Hippocampal formation (tissue), 2 donors: ENCODE data around the gene FBXO46.
"Not testable (repeated sequence)": the region's sequence is repeated elsewhere in the genome, so short reads cannot be mapped to it uniquely, and the experiment has no call there.

Experiments used
- DNase-seq, 2 donors: peaks; one replicate each; lab custom pipeline; 2025; lab: John Stamatoyannopoulos, UW

Gene FBXO46

DNA sequence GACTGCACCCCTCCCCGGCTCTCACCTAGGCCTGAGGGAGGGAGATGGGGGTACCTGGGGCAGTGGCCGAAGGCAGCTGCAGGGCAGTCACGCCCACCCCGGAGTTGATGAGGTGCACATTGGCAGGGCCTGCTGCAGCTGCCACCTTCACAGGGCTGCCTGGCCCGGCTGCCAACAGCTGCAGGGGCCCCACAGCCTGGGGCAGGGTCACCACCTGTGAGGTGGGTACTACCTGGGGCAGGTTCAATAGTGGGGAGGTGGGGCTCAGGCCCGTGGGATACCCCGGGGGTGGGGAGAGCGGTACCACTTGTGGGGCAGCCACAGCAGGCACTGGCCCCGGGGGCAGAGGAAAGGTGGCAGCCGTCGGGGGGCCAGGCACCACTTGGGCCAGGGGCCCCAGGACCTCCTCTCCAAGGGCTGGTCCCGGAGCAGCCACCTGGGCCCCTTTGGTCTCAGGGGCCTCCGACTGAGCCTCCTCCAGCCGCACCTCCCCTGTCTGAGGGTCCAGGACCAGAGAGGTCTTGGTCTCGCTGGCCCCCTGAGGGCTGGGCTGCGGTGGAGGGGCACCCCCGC lies 35.7 kb upstream of the FBXO46 start:
- DNase-seq: no peak

DNA sequence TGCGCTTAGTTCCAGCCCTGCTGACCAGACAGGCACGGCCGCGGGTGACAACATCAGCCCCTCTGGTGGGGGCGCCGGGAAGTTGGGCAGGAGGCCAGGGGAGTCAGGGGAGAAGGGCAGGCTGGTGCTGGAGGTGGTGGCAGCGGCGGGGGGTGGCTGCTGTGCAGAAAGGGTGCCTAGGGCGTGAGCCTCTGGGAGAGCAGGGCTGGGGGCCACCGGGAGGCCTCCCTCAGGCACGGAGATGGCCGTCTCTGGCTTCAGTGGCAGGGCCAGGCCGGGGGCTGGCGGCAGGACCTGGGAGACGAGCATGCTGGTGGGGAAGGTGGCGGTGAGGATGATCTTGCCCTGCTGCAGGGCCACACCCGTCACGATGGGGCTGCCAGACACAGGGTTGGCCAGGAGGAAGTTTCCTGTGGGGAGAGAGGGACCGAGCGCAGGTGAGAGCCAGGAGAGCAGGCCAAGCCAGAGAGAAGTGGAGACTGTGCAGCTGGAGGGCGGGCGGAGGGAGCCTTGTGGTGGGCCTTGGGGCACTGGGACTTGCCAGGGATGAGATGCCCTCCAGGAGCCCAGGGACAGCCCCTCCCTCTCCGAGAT lies 35.1 kb upstream of the FBXO46 start:
- DNase-seq: no peak

DNA sequence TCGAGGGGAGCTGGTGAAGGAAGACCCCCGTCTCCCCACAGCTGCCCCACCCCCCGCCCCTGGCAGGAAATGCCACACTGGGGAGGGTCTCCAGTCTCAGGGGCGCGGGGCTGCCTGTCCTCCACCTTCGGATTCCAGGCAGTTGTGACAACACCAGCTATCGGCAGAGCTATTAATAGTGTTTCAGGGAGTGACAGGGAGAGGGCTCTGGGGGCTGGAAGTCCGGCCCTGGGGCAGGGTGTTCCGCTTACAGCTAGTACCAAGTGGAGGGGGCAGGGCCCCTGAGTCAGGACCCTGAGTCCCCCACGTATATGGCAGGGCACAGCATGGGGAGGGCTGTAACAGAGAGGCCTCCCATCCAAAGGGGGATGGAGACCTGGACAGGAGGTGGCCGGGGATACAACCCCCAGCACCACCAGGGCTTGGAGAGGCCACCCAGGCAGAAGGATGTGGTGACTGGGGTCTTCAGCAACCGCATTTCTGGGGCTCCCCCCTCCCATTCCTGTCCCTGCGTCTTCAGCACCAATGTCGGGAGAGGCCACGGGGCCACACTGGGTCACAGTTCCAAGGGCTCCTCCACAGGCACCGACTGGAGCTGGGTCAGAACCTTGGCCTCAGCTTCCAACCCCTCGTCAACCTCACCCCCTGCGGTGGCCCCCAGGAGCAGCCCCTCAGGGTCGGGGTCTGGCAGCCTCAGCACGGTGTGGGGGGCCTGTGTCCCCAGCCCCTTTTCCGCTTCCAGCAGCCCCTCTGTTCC lies 34.4 kb upstream of the FBXO46 start:
- no peak for DNase-seq

DNA sequence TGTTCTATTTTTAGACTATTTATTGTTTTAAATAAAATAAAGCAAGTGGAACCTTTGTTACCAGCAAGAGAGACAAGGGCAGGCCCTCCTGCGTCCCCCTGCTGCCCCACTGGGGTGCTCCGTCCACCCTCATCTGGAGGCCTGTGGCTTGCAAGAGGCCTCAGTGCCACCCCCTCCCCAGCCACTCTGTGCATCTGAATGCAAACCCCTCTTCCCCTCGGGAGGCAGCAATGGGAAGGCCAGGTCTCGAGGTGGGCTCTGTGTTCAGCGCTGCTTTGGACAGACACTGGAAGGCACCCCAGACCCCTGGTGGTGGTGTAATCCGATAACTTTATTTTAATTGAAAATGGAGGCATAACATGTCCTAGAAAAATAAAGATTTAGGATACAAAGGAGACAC lies 33.8 kb upstream of the FBXO46 start:
- DNase-seq: no peak

DNA sequence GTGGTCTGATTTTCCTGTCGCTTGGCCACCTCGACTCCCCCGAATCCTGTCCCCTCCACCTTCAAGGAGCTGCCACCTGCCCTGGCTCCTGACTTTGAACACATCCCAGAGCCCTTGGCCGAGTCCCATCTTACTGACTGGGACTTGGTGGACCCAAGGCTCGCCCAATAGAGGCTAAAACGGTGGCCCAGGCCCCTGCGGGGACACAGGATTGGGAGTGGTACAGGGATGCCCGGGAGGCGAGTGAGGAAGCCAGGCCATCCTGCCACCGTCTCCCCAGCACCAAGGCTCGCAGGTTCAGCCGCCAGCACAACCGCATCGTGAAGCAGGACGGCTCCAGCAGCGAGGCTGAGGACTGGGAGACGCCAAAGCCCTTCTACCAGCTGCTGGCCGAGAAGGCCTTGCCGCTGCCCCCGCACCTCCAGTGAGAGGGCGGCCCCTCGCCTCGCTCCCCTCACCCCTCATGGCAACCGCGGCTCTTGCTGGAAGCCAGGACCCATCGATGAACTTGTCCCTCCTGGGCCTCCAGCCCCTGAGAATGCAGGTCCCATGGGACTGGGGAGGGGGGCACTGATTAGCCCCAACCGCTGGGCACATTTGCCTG lies 33.1 kb upstream of the FBXO46 start:
- DNase-seq: no peak

DNA sequence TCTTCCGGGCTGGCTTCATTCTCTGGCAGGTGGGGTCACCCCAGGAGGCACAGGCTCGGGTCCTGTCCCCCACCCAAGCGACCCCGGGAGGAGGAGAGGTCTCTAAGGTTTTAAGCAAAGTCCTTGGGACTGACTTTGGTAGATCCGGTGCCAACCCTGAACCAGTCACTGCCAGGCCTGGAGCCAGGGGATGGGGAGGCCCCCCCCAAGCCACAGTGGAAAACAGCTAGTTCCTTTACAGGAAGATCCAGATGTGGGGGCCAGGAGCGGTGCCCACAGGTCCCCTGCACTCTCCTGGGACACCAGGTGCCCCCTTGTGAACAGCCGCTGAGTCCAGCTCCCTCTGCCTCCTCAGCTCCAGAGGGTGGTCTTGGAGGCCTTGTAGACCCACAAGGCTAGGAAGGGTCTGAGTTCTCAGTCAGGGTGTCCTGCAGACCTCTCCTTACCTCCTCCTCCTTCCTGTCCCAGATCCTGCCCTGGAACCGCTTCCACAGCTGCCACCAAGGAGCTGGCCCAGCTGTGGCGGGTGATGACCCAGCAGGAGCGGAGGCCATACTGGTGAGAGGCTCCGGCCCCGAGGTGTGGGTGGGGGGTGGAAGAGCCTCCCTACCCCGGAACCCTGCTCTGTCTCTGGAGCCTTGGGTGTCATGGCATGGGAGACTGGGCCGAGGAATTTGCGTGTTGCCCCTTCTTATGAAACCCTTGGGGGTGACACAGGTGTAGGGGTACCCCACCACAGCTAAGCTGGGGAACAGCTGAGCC lies 32.4 kb upstream of the FBXO46 start:
- no peak for DNase-seq

DNA sequence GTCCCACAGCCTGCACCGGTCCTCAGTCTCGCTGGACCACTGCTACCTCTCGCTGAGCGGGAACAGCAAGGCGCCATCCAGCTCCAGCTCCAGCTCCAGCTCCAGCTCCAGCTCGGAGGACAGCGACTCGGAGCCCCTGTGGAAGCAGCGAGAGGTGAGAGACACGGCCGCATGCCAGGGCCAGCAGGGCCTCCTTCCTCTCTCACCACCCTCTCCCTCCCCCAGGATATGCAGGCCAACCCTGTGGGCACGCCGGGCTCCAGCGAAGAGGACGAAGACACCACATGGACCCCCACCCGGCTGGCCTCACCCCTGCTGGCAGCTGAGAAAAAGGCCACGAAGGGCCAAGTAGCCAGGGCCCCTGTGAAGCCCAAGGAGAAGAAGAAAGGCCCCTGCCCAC lies 31.0 kb upstream of the FBXO46 start:
- DNase-seq: no peak

DNA sequence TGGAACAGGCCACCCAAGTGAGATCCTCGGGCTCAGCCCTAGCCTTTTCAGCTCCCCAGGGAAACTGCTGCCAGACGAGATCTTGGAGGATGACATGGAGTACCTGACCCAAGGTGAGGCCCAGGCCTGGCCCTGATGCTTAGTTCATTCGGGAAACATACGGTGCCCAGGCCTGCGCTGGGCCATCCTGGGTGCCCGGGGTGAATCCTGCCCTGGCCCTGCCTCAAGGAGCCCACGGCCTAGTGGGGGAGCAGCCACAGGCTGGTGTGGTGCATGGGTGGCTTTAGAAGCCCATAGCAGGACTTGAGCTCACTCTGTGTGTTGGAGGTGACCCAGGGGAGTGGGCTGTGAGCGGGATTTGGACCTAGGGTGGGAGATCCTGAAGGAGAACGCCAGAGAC lies 28.2 kb upstream of the FBXO46 start:
- no peak for DNase-seq

DNA sequence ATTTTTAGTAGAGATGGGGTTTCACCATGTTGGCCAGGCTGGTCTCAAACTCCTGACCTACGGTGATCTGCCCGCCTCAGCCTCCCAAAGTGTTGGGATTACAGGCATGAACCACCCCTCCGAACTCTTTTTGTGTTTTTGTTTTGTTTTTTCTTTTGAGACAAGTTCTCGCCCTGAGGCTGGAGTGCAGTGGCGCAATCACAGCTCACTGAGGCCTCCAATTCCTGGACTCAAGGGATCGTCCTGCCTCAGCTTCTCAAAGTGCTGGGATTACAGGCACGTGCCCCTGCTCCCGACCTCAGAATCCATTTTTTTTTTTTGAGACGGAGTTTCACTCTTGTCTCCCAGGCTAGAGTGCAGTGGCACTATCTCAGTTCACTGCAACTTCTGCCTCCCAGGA lies 27.0 kb upstream of the FBXO46 start:
- DNase-seq: no peak

DNA sequence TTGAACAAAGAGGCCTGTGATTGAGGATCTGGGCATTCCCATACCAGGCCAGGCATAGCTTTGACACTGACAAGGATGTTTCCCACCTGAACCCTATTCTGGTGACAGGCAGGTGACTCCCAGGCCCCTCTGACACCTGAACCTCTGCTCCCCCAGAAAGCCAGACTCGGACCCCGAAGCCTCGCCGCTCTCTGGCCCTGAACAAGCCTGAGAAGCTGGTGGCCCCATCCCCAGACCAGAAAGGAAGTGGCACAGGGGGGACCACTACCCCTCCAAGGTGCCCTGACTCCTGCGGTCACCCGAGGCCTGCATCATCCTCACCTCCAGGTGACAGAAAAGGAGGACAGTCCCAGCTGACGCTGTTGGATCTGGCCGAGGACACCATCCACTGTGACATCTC lies 23.6 kb upstream of the FBXO46 start:
- no peak for DNase-seq

DNA sequence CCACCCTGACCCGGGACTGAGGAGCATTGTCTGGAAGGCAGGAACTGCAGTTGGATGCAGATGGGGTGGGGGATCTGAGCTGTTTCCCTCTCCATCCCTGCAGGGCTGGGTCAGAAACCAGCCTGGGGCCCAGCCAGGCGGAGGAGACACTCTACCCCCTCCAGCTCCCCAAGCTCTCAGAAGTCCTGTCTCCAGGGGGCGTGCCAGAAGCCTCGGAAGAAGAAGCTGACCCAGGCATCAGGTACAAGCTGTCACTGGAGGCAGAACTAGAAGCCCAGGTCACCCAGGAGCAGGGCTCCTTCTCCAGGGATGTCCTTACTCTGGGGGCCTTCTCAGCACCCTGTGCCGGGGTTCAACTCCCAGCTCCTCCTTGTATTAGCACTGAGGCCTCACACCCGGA lies 22.9 kb upstream of the FBXO46 start:
- no peak for DNase-seq

DNA sequence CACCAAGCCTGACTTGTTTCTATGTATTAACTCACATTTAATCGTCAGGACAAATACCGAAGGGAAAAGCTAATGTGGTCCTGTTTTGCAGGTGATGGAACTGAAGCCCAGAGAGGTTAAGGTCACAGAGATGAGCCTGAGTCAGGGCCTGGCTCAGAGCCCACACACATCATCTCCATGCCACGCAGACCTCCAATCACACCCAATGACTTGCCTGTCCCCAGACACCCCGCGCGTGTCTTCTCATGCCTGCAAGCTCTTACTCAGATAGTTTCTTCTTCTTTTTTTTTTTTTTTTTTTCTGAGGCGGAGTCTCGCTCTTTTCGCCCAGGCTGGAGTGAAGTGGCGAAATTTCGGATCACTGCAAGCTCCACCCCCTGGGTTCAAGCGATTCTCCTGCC lies 21.9 kb upstream of the FBXO46 start:
- DNase-seq: no peak

DNA sequence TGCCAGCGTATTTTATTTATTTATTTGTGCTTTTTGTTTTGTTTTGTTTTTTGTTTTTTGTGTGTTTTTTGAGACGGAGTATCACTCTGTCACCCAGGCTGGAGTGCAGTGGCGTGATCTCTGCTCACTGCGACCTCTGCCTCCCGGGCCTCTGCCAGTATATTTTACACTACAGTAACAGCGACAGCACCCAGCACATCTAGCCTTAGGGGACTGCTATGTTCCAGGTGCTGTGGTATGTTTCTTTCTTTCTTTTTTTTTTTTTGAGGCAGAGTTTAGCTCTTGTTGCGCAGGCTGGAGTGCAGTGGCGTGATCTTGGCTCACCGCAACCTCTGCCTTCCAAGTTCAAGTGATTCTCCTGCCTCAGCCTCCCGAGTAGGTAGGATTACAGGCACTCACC lies 20.8 kb upstream of the FBXO46 start:
- not testable (repeated sequence) for DNase-seq

DNA sequence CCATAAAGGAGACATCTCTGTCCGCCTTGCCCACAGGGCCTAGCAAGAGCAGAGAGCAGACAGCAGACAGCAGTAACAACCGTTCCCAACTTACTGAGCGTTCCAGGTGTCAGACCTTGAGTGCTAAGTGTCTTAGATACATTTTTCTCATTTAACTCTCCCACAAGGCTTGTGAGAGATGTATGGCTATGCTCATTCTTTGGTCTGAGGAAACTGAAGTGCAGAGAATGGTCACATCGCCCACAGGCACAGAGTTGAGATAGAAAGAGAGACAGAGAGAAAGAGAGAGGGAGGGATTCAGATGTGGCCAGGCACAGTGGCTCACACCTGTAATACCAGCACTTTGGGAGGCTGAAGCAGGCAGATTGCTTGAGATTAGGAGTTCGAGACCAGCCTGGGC lies 16.8 kb upstream of the FBXO46 start:
- no peak for DNase-seq

DNA sequence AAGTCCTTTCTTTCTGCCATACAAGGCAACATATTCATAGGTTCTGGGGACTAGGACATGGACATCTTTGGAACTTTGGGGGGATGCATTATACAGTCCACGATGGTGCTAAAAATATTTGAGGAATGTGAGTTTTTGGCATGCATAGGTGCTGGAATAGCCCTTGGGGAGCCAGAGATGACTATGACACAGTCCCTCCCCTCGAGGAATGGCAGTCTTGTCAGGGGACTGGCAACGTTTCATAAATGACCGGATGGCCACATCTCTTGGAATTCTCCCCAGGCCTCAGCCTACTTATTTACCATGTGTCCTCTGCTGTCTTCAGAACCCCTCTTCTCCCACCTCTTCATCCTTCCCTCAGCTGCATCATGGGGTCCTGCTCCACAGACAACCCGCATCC lies 16.2 kb upstream of the FBXO46 start:
- no peak for DNase-seq

DNA sequence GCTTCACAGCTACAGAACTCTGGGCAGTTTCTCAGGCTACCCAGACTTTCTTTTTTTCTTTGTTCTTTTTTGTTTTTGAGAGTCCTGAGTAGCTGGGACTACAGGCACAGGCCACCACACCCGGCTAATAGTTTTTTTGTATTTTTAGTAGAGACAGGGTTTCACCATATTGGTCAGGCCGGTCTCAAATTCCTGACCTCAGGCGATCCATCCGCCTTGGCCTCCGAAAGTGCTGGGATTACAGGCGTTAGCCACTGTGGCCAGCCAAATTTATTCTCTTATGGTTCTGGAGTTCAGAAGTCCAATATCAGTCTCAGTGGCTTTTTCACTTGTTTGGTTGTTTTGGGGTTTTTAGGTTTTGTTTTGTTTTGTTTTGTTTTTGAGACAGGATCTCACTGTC lies 14.9 kb upstream of the FBXO46 start:
- DNase-seq: no peak

DNA sequence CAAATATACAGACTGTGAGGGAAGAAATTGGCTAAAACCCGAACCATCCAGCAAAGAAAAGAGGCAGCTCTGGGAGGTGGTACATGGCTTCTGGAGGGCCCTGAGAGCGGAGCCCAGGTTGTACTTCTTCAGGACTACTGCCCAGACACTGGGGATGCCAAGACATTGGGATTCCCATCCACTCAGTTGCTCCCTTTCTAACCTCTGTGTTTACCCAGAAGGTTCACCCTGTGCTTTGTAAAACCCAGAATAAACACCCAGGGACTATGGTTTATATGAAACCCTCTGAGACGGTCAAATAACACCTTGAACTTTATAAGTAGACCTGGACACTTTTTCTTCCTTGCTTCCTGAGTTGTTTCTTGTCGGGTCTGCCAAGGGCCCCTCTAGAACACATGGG lies 12.3 kb upstream of the FBXO46 start:
- no peak for DNase-seq

DNA sequence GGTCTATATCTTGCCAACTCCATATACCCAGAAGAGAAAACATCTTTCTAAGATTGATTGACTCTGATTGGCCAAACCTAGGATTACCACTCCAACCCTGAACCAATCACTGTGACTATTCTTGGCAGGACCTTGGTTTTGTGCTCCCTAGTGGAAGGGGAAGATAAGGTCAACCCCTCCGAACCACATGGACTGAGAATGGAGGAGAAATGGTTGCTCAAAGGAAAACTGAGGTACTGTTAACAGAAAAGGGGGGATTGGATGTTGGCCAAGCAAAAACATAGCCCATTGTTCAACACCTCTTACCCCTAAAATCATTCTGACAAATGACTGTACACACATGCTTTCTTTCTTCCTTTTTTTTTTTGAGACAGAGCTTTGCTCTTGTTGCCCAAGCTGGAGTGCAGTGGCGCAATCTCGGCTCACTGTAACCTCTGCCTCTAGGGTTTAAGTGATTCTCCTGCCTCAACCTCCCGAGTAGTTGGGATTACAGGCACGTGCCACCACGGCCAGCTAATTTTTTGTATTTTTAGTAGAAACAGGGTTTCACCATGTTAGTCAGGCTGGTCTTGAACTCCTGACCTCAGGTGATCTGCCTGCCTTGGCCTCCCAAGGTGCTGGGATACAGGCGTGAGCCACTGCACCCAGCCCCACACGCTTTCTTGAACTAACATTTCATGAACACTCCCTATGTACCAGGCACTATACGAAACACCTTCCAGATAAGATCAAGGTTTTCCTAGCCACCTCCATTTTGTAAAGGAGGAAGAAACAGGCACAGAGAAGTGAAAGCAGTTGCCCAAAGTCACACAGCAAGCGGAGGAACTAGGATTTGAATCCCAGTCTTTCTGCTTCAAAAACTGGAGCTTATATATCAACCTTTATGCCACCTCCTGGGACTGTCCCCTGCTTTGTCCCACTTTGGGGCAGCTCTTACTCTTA lies 9.1 kb upstream of the FBXO46 start:
- no peak for DNase-seq

DNA sequence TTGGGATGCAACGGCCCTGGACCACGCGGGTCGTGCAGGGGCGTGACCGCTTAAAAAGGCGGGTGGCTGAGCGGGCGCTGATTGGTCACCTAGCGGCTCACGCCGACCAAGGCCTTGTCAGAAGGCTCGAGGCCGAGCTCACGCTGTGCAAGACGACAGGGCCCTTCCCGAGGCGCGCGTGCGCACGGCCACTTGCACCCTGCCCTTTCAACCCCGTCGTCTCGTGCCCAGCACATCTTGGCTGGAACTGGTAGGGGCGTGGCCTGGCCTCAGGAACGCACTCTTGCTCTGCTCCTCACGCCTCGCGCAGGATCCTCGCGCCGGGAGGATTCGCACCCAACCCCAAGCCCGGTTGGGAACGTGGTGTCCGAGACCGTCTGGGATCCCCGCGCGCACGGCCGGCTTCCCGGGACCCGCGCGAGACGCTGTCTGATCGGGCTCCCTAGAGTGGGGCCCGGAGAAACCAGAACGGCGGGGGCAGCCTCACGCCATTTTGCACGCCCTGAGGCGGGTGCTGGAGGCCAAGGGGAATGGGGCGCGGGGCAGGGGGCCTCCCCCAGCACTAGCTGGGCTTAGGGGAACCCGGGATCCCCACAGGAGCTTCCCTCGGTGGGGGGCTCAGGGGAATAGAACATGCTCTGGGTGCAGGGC lies 2.6 kb upstream of the FBXO46 start, which contains the start of gene MEIOSIN:
MEIOSIN (plus strand) TSS at position 280 of the 651 bp plus-strand sequence. CDS start 1,938 bp downstream, outside the sequence.
- no peak for DNase-seq

DNA sequence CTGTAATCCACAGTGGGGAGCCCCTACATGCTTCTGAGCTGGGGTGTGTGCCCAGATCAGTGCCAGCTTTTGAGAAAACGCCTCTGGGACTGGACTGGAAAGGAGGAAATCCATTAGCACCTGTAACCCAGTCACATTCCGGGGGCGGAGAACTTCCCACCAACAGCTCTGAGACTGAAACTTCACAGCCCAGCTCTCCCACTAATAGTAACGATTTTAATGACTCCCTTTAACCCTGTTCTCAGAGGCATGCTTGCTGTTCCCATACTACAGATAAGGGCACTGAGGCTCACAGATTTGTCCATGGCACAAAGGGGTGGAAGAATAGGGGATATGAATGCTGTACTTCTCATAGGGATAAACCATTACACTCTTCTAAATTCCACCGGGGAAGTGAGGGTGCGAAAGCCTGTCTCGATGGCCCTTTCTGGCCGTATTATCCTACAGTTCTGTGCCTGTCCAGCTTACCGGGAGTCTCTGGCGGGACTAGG lies 851 bp downstream of the FBXO46 start:
- no peak for DNase-seq
